Hematopoietic multipotent progenitor cell treated with erythropoietin and hydrocortisone succinate and interleukin-3 and kit ligand, for 8 days (in vitro differentiated cells): ENCODE results near the gene AFF3.

Source experiments
- DNase-seq: peaks from one replicate; pipeline ENCODE4 v3.0.0-alpha.2; 2015

Gene AFF3

GRCh38 chr2:99911736-99912135 is 230.7 kb downstream of the AFF3 start:
- no peak for DNase-seq

GRCh38 chr2:99910902-99911301 is 231.5 kb downstream of the AFF3 start:
- no peak for DNase-seq

GRCh38 chr2:99905636-99906035 is 236.8 kb downstream of the AFF3 start:
- no peak for DNase-seq

GRCh38 chr2:99905025-99905424 is 237.4 kb downstream of the AFF3 start:
- no peak for DNase-seq

- DNase-seq = no peak
Measured at GRCh38 chr2:99903981-99904380, 238.4 kb downstream of the AFF3 start.

DNA sequence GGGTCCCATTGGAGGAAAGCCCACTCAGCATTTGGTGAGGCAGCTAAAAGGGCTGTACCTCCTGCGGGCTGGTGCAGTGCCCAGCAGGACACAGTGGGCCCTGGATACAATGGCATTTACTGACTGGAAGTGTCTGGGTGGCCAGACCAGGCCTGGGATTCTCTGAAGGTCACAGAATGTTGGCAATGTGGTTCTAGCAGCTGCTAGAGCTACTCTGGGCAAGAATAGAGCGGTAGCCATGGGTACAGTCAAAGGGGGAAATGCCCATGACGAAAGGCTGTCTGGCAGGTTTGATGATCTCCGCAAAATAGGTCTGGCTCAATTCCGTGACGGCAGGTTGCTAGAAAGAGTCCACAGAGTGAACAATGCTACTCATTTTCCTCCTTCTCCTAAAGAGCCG is 241.8 kb downstream of the AFF3 start:
- DNase-seq = no peak

DNA sequence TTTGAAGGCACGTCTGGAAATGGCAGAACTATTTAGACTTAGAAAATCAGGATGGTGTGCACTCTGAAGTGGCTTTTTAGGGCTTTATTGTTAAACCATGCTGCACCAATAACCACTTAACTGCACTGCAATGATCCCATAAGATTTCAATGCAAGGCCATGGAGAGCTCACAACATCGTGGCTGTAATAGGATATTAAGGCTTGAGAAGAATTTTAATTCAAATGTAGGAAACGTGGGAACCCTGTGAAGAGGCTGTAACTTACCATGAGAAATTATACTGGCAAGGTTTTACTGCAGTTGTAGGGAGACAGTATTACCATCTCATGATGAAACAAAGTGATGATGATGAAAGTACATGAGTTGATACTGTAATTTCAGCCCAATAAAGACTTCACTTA is 242.5 kb downstream of the AFF3 start:
- no peak for DNase-seq

DNA sequence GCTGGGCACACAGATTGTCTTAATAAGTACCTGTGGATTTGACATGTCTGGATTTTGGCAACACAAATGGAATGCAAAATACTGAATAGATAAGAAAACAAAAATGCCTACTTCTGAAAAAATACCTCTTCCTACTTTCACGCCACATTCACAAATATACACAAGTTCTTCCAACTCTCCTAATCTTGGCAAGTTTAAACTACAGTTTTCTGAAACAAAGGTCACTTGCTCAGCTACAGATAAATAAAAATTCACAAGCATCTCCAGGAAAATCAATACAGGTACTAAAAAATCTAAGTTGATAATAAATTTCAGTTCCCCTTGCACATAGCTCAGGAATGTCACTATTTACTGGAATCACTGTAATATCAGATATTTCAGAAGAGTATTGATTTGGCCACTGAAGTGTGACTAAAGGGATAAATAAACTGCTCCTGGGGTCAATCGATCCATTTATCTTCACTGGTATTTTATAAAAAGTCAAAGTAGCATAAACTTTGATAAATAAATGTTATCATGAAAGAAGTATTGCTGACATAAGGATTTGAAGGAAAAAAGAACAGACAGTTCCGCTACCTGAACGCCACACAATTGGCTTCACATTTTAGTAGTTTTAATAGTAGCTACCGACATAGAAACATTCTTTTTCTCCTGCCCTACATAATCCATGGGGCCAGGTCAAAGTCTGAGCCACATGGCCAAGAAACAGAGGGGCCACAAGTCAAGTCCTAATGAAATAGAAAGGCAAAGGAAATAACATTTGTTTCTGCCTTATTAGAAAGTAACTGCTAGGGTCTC is 243.1 kb downstream of the AFF3 start:
- no peak for DNase-seq

- DNase-seq = no peak
Measured at GRCh38 chr2:99898336-99899048, 243.9 kb downstream of the AFF3 start.

DNA sequence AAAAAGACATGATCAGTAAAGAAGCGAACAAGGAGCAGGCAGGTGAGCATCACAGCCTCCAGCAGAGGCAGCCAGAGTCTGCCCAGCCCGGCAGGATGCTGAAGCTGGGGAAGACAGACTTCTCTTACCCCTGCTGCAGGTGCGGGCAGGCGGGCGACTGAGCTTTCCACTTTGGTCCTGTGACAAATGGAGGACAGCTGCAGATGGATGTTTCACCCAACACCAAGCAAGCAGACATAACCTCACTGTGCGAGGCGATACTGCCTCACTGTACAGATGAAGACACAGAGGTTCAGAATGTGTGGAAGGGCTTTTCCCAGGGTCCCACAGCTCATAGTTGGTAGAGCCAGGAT is 251.0 kb downstream of the AFF3 start:
- DNase-seq = no peak

- DNase-seq = no peak
Measured at GRCh38 chr2:99890568-99891427, 251.6 kb downstream of the AFF3 start.

DNA sequence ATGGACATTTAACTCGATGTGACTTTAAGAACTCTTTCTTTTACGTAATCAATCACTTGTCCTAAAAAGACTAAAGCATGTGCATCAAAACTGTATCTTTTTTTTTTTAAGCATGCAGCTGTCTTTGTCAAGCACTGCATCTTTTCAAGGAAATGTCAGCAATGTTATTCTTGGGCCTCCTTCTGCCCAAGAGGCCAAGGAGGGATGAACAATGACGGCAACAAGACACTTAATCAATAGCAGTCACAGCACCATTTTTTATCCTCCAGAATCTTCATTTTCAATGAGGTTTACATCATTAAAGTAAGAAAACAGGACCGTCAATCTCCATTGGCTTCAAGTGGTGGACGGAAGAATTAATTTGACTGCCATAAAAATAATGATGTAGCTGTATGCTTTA is 253.8 kb downstream of the AFF3 start:
- no peak for DNase-seq

DNA sequence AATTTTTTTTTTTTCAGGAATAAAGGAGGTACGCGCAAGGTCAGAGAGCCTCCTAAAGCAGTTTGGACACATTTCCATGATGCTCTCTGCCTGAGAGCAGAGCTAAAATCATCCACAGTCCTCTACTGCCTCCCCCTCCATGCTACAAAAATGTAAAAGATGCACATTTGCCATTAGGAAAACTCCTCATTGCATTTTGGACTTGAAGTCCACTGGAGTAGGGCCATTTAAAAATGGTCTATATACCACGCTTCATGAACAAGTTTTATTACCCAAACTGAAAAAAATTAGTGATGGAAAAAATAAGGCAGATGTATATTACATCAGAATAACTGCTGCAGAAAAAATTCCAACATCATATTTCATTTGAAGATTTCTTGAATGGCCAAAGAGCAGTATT is 256.0 kb downstream of the AFF3 start:
- no peak for DNase-seq

DNA sequence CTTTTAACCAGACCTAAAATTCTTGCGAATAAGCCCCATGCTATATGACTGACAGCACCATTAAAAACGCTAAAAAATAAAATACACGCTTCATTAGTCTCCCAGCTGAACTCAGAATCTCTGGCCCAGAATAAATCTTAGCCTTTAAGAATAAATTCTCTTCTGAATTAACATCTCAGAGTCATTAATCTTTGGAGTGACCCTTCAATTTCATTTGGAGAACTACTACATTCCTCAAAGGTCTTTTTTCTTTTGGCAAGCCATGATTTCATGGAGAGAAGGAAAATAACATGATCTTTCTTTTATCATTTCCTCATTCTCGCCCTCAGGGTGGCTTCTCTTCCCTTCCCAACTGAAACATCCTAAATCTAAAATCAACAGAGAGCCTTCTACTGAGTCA is 259.0 kb downstream of the AFF3 start:
- DNase-seq = no peak

- DNase-seq = no peak
Measured at GRCh38 chr2:99881901-99882591, 260.3 kb downstream of the AFF3 start.

DNA sequence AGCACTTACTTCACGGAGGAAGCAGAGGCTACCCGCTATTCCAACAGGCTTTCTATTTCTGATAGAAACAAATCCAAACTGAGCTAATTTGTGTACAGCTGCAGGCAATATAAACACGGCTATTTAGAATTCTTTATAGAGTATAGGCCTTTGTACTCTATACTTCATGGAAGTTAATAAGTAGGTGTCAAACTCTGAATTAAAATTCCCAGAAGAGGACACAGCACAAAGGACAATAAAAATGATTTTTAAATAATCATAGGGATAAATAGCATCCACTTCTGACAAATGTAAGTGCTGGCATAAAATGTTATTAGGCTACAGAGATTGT is 261.5 kb downstream of the AFF3 start:
- DNase-seq = no peak

GRCh38 chr2:99880148-99880963 is 262.0 kb downstream of the AFF3 start:
- DNase-seq = no peak

GRCh38 chr2:99879481-99879880 is 262.9 kb downstream of the AFF3 start:
- DNase-seq = no peak

DNA sequence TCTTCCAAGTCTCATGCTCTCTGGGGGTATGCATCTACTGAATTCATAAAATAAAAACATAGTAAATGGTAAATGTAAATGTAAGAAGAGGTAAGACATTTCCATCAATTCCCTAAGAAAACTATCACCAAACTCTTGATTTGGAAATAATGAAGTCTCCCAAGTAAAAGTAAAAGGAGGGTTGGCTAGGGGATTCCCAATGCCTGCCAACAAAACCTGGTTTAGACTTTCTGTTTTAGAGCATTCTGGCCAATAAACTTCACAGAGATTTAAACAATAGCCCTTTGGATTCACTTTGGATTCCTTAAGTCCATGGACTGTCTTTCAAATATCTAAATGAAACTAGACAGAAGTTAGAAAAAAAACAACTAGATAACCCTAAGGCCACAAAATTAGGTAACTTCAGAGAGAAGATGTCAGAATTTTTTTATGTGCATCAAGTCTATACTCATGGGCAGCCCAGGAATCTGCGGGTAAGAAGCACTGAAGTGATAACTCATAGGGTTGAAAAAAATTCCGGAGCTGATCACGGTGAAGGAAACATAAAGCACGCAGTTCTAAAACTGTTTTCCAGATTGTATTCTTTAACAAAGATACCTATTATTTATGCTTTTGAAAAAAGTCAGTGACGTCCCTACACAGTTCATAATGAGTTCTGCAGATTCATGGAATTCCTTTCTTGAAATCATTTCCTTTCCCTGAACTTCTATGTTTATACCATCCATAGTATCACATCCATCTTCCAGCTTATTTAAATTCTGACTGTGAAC is 263.6 kb downstream of the AFF3 start:
- DNase-seq = no peak

GRCh38 chr2:99877963-99878362 is 264.4 kb downstream of the AFF3 start:
- no peak for DNase-seq

- no peak for DNase-seq
Measured at GRCh38 chr2:99876956-99877355, 265.4 kb downstream of the AFF3 start.
